Mesenteric fat pad (tissue), 1 donor: ENCODE data around the gene S100A10. TPM values are rescaled to one million over a fixed set of nuclear protein-coding genes. Genes with fewer than 3 reads are reported as not detected.

ENCODE experiments used
- DNase-seq: peaks from one replicate; pipeline ENCODE4 v3.0.0-alpha.2; 2020; ENCODE audit warnings: low spot score
- long read RNA-seq: library from polyadenylated mRNA; unstranded; transcript quantifications from one replicate; pipeline ENCODE4 v2.0.0, GENCODE V29; 2020
- total RNA-seq: library from RNA; stranded (reverse); fragmentation: NEBNext Ultra II Directional; extraction: Animal tissue kit (Norgen Biotek cat#: 25700); gene quantifications from one replicate; pipeline ENCODE4 v1.2.1, GENCODE V29; 2021
- donor health status: DM: yes; HTN: yes; CAD: no.

S100A10 gene, protein sequence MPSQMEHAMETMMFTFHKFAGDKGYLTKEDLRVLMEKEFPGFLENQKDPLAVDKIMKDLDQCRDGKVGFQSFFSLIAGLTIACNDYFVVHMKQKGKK
- 650 TPM for total RNA-seq
- long read RNA-seq, transcript S100A10-202 (3 exons, 1,202 nt): major isoform, 123 of 154 reads
- long read RNA-seq, partial matches to known transcripts: 17 of 154 reads
- long read RNA-seq, other reads (novel, unspliced or antisense): 14 of 154 reads

DNA sequence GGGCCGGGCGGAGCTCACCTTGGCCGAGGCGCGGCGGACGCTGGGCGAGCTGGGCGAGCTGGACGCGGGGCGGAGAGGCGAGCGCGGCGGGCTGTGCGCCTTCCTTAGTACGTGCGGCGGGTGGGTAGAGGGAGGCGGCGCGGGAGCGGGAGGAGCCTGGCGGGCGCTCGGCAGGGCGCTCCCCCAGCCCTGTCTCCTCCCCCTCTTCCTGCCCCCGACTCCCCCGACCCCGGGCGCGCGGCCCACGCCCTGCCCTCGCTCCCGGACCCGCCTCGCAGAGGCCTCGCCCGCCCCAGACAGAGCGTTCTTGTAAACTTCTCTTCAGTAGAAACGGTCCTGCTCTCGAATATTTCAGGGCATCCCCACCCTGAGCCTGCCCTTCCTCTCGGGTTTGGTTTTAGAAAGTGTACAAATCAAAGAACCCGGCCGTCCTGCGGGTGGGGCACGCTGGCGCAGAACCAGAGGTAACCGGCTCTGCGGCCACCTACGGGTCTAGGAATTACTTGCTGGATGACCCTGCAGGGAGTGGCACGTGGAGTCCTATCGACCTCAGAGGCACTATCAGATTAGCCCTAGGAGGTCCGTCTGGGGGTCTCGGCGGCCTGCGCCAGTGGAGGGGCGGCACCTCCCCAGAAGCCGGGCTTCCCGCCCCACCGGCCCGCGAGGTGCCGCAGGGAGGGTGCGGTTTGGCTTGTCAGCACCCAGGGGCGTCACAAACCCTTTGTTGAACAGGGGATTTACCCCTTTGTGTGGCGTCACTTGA, at the start of gene S100A10:
S100A10 (minus strand) TSS at position 126 of the 763 bp plus-strand sequence. CDS start 7,629 bp downstream, outside the sequence.
- DNase-seq: peak; percentile 94

DNA sequence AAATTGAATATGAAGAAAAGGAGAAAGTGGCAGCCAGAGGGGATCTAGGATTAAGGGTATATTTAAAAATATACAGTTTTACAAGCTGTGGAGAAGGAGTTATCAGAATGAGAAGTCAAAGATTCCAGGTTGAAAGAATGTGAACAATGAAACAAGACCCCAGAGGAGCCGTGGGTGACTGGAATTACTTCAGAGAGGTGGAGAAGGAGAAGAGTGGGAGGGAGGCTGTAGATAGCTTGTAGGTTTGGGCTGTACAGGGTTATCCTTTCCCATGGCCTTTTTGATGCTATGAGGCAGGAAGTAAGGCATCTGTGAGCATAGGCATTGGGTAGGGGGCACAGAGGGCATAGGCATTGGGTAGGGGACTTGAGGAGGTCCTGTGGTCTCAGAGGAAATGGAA, 48.4 kb upstream of the S100A10 start:
- DNase-seq: no peak

DNA sequence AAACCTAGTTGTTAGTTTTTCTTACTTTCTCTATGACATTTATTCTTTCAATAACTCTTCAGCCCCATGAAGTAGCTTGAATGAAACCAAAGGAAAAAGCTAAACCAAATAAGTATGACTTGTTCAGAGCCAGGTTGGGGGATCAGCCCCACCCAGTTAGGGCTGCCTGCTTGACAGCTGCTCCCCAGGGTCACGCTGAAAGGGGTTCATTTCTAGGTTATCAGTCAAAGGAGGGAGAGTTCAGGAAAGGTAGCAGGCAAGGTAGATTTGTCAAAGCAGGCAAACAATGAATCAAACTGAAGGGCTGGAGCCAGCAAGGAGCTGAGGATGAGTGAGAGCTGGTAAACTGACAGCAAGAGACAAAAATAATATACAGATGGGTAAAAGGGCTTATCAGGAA, 46.2 kb upstream of the S100A10 start:
- DNase-seq: no peak

DNA sequence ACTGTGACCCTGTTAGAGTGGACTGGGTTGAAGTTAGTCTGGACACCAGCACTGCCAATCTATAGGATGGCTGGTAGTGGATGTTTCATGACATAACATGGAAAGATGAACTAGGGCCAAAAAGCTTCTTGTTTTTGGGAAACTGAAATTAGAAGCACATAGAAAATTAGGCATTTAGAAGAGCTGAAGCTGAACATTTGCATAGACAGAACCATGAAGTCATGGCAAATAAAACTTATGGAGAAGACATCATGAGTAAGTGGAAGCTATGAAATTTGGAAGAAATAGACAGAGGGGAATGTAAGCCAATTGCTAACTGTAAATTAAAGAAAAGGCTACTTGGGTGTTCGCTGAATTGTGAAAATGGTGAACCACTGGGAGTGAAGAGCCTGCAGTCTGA, 45.8 kb upstream of the S100A10 start:
- no peak for DNase-seq

DNA sequence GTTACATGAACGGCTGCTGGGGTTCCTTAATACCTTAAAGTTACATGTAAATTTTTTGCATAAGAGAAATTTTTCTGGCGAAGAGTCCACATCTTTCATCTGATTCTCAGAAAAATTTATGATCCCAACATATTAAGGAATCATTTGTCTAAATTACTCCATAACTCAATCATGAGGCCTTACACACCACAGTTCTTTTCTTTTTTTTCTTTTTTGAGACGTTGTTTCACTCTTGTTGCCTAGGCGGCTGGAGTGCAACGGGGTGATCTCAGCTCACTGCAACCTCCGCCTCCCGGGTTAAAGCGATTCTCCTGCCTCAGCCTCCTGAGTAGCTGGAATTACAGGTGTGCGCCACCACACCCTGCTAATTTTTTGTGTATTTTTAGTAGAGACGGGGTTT, 45.2 kb upstream of the S100A10 start:
- DNase-seq: no peak

DNA sequence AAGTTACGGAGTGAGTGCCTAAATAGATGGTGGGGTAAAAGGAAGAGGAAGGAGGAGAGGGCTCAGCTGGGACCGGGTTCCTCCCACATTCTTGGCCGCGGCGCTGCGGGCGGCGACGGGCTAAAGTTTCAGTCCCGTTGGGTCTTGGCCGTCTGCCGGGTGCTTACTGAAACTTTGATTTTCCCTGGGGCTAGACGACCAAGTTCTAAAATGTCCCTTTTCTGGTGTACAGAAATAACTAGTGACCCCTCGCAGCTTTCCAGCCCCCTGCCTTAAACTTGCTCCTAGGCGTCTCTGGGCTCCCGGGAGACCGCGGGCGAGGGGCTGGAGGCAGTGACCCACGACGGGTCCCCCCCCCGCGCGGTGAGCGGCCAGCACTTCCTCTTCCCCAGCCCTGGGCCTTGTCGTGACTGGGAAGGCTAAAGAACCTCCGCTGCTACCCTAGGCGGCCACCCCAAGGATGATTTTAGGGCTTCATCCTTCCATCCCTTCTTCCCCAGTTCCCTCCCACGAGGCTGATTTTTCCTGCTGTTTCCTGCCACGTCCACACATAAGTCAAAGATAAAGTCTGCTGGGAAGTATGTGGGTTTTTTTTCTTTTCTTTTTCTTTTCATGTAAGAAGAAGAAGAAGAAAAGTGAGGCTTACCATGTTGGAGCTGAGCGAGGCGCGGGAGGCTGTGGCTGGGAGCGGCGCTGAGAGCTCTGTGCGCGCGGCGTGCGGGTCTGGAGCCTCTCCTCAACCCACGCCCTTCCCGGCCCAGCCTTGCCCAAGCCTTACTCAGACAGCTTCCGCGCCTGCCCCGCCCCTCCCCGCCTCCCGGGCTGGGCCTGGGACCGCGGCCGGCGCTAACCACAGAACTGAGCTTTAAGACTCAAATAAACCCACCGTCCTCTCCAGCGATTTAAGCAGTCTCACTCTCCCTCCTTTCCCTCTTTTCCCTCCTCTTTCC, 42.9 kb upstream of the S100A10 start, which contains the start of gene S100A11:
S100A11 (minus strand) TSS at position 738 of the 950 bp plus-strand sequence; CDS start at position 649, 89 bp downstream.
- DNase-seq: peak; percentile 99

DNA sequence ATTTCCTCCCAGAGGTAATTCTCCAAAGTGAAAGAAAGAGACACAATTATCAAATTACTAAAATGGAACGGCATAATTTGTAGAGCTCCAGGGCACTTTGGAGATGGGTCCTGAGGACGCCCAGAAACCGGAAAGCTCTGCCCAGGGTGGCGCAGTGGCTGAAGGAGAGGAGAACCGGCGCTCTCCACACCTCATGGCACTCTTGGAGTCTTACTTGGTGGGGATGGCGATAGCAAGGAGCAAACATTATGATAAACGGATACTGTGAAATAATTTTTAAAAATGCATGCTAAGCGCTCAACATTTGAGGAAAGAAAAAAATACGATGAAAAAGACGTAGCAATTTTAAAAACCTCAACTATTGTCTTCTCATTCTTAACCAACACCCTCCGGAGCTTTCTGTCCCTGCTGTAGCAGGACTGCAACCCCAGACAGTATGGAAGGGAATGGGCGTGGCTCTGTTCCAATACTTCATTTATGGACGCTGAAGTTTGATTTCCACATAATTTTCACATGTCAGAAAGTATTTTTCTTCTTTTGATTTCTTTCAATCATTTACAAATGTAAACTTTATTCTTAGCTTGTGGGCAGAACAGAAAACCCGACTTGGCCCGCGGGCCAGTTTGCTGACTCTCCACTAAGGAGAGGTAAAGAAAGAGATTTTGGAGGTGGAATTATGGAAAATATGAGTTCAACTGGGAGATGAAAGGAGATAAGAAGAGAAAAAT, 42.0 kb upstream of the S100A10 start:
- no peak for DNase-seq

DNA sequence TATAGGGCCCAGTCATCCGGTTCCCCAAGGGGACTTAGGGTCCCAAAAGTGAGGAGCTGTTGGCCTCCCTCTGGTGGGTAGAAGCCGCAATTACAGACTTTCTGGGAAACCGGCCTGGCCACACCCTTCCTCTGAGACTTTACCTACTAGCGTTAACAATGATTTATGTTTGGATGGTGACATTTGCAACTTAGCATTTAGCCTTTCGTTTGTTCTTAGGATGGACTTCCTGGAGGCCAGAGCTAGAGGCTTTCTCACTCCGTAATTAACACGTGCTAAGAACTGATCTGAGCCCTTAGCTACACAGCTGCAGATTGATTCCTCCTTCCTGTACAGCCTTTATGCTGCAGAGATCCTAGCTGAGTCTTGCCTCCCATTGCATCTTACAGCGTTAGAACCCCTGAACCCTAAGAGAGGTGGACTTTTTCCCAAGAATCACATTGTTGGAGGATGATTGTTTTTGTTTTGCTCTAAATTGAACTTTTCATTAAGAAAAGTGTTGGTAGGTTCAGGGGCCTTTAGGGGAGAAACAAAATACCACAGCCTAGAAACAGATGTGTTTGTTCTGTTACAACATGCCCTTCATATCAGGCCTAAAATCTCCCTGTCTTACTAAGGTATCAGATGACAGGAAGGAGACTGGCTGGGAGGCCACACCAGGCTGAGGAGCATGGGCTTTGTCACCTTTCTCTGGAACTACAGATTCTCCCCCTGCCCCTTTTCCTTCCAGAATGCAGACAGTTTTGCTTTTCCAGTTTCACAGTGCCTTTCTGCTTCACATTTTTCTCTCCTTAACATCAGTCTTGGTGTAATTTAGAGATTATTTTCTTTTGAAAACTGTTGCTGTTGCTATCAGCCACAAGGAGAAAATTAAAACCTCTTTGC, 41.2 kb upstream of the S100A10 start:
- no peak for DNase-seq

DNA sequence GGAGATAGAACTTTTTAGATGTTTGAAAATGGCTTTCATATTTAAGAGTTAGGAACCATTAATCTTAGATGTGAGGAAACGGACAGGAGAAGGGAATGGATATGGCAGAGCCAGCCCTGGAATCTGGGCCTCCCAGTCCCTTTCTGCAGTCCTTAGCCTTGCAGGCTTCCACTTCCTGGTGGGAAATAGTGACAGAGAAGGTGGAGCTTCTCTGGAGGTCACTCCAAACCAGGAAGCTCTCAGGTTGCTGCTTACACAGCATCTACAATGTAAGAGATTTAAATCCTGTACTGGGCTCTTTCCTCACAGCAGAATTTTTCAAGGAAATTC, 40.6 kb upstream of the S100A10 start:
- no peak for DNase-seq

DNA sequence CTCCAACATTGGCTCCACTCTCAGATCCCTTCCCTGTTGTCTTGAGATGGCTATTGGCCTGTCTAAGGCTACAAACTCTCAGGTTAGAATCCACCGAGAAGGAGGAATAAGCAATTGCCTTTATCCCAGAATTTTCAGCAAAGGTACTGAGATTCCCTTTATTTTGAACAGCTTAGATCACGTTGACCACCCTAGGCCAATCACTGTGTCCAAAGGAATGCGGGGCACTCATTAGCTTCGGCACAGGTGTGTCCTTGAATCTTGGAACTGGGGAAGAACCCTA, 36.2 kb upstream of the S100A10 start:
- no peak for DNase-seq

DNA sequence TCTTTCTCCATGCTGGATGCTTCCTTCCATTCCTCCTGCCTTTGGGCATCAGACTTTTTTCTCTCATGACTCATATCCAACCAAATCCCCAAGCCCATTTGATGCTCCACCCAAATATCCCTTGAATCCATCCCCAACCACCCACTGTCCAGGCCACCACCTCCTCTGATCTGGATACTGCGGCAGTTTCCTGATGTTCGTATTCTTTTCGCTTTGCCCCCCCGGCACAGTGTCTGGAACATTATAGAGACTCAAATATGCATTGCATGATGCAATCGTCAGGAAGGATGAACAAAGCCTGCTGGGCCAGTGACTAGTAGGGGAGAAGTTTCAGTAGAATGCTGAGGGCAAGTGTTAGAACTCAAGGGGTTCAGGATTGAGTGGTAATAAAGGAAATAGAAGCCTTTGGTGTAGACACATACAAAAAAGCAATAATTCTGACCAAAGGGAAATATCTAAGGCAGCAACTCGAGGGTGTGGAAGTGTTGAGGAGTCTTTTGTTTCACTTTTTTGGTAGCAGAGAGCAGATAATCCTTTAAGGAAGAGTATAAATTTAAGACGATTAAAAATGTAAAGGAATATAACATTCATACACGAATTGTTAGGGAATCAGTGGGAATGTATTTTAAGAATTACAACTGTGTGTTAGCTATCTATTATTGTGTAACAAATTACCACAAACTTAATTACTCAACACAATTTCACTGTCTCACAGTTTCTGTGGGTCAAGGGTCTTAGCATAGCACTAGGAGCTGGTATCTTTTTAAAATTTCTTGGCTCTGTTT, 35.7 kb upstream of the S100A10 start:
- DNase-seq: no peak

DNA sequence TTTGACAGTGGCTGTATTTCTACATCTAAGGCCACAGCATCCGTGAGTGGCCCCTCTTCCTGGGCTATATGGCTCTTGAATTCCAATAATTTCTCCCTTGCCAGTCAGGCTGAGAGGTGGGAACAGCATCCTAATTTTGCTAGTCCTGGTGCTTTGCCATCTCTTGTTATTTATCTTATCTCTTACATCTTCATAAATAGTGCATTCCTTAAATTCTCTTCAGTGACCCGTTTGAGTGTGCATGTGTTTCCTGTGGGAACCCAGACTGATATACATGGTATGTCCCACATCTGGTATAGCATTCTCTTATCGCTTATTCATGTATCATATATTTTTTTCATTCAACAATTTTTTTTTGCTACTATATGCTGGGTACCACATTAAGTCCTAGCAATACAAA, 33.2 kb upstream of the S100A10 start:
- no peak for DNase-seq

DNA sequence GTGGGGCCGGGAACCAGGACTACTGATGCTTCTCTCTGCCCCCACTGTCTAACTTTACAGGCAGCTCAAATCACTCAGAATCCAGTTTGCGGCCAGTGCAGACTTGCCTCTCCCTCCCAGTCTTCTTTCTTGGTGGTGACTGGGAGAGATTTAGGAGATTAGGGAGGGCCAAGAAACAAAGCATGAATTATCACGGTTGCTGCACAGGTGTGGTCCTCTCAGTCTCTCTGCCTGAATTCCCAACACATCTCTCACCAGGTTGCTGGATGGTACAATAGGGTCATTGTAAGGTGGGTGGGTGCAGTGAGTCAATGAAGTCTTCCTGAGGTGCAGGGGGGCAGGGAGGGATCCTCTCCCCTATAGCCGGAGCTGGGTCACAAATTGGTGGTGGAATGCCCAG, 30.6 kb upstream of the S100A10 start:
- DNase-seq: no peak

DNA sequence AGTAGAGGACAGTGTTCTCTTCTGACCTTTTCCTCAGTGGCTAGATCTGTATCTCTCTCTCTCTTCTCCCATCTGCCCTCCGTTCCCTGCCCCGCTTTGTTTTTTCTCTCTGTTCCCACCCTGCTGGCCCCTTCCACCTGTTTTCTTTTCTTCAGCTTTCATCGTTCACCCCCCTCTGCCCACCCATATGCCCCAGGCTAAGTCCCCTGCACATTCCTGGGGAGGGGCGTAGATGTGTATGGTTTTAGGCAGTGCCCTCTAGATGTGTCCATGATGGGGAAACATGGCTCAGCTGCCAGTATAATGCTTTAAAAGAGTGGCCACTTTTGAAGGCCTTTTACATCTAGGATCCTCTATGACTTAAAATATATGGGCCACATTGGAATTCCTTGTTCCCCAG, 29.6 kb upstream of the S100A10 start:
- no peak for DNase-seq

DNA sequence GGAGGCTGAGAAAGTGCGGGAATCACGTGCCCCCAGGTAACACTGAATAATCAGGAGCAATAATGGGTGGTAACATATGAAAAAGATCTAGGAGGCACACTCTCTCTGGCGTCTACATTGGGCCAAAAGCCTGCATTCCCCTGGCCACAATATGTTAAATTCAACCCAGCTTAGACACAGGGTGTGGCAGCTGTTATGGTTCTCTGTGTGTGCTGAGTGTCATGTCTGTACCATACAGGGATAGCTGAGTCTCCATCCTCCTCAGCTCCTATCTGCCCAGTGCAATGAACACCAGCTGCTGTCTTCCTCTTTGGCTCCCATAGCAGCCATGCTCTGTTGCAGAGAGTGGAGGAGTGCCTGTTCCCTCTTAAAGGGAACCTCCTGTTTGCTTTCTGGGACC, 28.8 kb upstream of the S100A10 start:
- DNase-seq: no peak

DNA sequence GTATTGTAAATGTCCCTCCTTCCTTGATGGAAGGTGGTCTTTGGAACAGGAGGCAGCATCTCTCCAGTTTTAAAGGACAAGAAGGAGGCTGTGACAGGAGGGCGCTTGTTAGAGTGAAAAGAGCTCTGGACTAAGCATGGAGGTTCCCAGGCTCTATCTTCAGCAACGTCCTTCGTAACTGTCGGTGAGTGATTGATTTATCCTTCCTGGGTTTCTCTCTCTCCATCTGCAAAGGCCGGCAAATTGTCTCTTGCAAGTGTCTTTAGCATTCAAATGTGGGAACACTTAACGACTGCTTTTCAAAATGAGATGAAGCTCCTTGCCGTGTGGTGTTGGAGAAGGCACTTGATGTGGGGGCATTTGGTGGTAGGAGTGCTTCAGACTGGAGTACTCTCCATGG, 27.9 kb upstream of the S100A10 start:
- no peak for DNase-seq

DNA sequence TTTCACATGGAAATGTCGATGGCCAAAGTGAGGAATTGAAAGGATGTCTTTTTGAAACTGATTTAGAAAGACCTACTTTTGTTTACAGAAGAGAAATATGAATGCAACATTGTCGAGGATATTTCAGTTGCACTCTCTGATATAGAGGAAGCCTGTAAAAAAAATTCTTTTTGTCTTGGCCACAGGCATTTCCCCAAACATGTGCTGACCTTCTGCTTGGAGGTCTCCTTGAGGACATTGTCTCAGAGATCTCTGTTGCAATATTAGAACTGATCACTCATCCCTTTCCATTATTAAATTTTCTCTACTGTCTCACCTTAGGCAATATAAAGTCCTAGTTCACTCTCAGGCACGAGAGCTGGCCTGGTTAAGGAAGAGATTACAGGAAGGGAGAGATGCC, 27.2 kb upstream of the S100A10 start:
- no peak for DNase-seq

DNA sequence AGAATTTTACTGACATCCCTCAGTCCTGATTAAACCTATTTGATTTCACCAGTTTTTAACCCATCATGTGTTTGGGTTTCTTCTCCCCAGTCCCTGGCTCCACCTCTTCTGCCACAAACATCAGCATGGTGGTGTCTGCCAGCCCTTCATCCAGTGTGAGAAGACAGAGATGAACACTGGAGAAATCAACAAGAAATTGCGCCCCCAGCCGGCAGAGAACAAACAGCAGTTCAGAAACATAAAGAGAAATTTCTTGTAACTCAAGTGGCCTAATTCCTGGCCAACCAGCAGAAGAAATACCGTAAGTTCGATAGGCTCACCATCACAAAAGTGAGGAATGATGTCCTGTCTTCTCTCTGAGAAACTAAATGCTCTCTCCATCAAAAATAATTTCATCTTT, 24.9 kb upstream of the S100A10 start:
- DNase-seq: no peak

DNA sequence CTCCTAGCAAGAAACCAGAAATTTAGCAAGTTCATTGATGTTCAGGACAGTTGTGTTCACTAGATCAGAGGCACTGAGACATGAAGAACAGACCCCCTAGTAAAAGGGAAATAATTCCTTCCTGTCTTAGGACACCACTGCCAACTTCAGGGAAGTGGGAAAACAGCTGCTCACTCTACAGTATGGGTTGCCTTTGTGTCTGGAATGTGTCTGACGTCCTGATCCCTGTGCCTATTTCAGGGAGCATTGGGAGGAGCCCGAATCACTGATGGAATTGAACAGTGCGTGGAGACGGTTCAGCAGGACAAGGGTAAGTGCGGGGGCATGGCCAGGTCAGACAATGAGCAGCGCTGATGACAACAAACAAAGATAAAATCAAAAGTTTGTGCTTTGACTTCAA, 22.1 kb upstream of the S100A10 start:
- no peak for DNase-seq

DNA sequence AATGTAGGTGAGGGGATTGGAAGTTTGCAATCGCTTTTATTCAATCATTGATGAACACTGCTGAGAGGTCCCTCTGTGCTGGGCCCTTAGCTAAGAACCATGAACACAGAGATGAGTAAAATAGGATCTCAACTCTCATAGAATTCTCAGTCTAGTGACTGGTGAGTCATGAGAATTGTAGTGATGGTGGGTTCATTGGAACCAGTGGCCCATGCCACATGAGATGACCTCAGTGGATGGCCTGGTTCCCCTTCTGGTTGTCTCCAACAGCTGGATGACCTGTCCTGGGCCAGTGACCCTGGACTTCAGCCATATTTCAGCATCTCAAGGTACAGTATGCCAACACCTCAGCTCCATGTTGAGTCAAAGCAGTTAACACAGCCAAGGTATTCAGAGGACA, 21.3 kb upstream of the S100A10 start:
- no peak for DNase-seq
